Spleen (tissue), 11 donors: ENCODE results near the gene AGPAT4. TPM values are rescaled to one million over a fixed set of nuclear protein-coding genes. Genes with fewer than 3 reads are reported as not detected.

Experiments used
- DNase-seq: peaks from one replicate; pipeline ENCODE4 v3.0.0-alpha.2; 2020
- H3K27ac ChIP-seq, 8 donors: fragments of 200-600 bp; sonication (generic) in 7 of 8; 1 replicate in 4 of 8; 2 replicates in 4 of 8; pipeline versions ENCODE4 v1.5.0 to v1.8.0; 2016 to 2021; ENCODE audit warnings: inconsistent platforms in 4 of 8, mild to moderate bottlenecking in 4 of 8, moderate library complexity in 1 of 8
- H3K27me3 ChIP-seq, 7 donors: fragments of 200-600 bp; sonication (generic) in 6 of 7; replicated peaks in 1 of 7; 1 replicate in 4 of 7; 2 replicates in 3 of 7; pipeline versions ENCODE4 v1.5.0 to v1.8.0; 2016 to 2021; ENCODE audit warnings: inconsistent platforms in 3 of 7, mild to moderate bottlenecking in 1 of 7
- H3K36me3 ChIP-seq, 6 donors: fragments of 200-600 bp; sonication (generic) in 5 of 6; 1 replicate in 4 of 6; 2 replicates in 2 of 6; pipeline versions ENCODE4 v1.5.0 to v1.8.0; 2016 to 2021; ENCODE audit warnings: inconsistent platforms in 2 of 6
- H3K4me1 ChIP-seq, 6 donors: fragments of 200-600 bp; sonication (generic) in 5 of 6; 1 replicate in 3 of 6; 2 replicates in 3 of 6; pipeline versions ENCODE4 v1.5.0 to v1.8.0; 2016 to 2021; ENCODE audit warnings: inconsistent platforms in 3 of 6
- H3K4me3 ChIP-seq, 8 donors: fragments of 200-600 bp; sonication (generic) in 7 of 8; 1 replicate in 4 of 8; 2 replicates in 4 of 8; pipeline versions ENCODE4 v1.5.0 to v1.8.0; 2016 to 2021; ENCODE audit warnings: inconsistent platforms in 4 of 8, mild to moderate bottlenecking in 4 of 8, moderate library complexity in 2 of 8
- H3K9me3 ChIP-seq, 8 donors: fragments of 200-600 bp; sonication (generic) in 7 of 8; 1 replicate in 4 of 8; 2 replicates in 4 of 8; pipeline versions ENCODE4 v1.5.0 to v1.8.0; 2016 to 2021; ENCODE audit warnings: inconsistent platforms in 4 of 8
- POLR2A ChIP-seq, 3 donors: fragments of 450-650 bp; IDR thresholded peaks; one replicate each; pipeline ENCODE4 v1.5.1; 2017; ENCODE audit warnings: antibody characterized with exemption in 3 of 3, mild to moderate bottlenecking in 1 of 3
- POLR2AphosphoS5 ChIP-seq, 3 donors: sonication (generic); formaldehyde crosslinking; IDR thresholded peaks; one replicate each; pipeline ENCODE4 v1.5.1; 2017; ENCODE audit warnings: antibody characterized with exemption in 3 of 3
- WGBS, 5 donors: extraction: QIAGEN DNeasy Blood & Tissue Kit in 3 of 5; methylation state at CpG; one replicate each; pipeline versions ENCODE4 v1.1.5 to v1.1.7; 2013 to 2018; 5-methylcytosine and 5-hydroxymethylcytosine counted together
- intact Hi-C: fragments of 100-400 bp; cut with DNase I; formaldehyde crosslinking; loops from one replicate; pipeline ENCODE4 v1.15.0; 2023; ENCODE audit warnings: low total_unique reads
- polyA plus RNA-seq, 3 donors: library from polyadenylated mRNA; stranded (reverse); fragments of 200-250 nt; gene quantifications; one replicate each; pipeline ENCODE4 v1.2.1, GENCODE V29; 2013
- total RNA-seq, 7 donors: library from RNA; depleted of rRNA in 3 of 7; stranded (reverse); fragments of >200 nt in 3 of 7; fragmentation: NEBNext Ultra II Directional in 4 of 7; extraction: Animal tissue kit (Norgen Biotek cat#: 25700) in 4 of 7; gene quantifications; one replicate each; pipeline versions ENCODE4 v1.1.0 to v1.2.1, GENCODE V29; 2016 to 2021
- TF ChIP-seq, protein P1 (sequence below), 11 experiments: fragments of 200-600 bp in 7 of 11; fragments of 450-650 bp in 4 of 11; sonication (generic) in 4 of 11; IDR thresholded peaks in 8 of 11; conservative IDR thresholded peaks in 3 of 11; 1 replicate in 7 of 11; 2 replicates in 4 of 11; pipeline versions ENCODE4 v1.4.0 to v1.8.0; 2016 to 2021; ENCODE audit warnings: antibody characterized with exemption in 11 of 11, inconsistent platforms in 4 of 11, mild to moderate bottlenecking in 1 of 11
- donor health status: healthy with polysubstance abuse.
- donor health status: DM: no; HTN: no; CAD: no; lungs with moderate emphysema.
- donor health status: DM: no; HTN: no; CAD: no.
- donor health status: Bipolar disorder and iron deficiency.
- donor health status: healthy.
- donor health status: DM: no; HTN: no; CAD: no.
- donor health status: DM: yes; HTN: yes; CAD: no.

The AGPAT4 gene
- total and polyA plus RNA-seq, 10 donors: 0.80 to 16.8 (median 8.4) TPM

DNA sequence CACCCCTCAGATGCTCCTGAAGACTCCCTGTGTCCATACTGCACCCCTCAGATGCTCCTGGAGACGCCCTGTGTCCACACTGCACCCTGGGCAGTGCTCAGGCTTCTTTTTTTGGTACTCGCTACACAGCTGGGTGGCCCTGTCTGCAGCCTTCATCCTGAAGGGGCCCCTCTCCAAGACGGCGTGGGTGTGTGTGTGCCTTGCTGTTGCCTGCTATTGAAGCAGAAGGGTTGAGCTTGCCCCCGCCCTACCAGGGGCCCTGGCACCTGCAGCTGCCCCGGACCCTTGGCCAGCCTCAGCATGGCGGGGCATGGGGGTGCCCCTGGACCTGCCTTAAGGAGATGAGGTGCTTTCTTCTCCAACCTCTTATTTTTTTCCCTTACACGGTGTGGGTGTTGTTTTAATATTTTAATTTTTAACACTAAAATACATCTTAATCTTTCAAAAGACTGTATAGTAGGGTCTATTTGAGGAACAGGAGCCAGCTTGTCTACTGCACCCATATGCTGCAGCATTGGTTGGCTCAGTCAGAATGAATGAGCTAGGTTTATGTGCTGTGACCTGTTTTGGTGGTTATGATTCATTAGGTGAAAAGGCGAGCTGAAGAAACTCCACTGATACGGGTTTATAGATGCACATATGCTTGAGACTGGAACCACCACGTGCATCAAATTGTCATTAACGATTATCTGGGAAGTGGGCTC is 135.9 kb downstream of the AGPAT4 start:
- intact Hi-C loops: no loop called here
- H3K27me3 ChIP-seq: no peaks in the 10 kb centered on the region

DNA sequence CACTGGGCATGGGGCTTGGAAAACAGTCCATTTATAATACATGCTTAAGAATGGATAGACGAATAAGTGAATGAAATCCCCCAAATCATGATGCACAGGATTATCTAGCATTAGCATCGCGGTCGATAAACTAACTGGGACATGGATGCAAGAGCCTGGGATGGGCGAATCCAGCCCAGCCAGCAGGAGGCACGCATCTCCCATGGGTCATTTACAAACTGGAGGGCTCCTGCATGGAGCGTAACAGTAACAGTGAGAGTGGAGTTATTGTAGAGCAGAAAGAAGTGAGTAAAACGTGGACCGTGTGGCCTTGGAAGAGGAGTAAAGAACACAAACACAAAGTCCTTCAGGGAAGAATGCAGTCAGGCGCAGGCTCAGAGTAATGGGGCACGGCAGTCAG is 136.5 kb downstream of the AGPAT4 start:
- WGBS, 5 donors: 93 to 97% (median 96%) methylated on average over 11 of the region's 11 CpGs
- Histone ChIP-seq H3K9me3 (no peaks in the 10 kb centered on the region), H3K36me3 (peaks cover 0 to 77% (median 6%) of the 10 kb centered on the region in 6 donors), H3K27me3 (no peaks in the 10 kb centered on the region), H3K4me1 (peaks cover 0 to 13% (median 0%) of the 10 kb centered on the region in 6 donors), H3K27ac (no peak overlapping the region), H3K4me3 (no peak overlapping the region)
- no peak for DNase-seq
- TF ChIP-seq POLR2A (IDR thresholded peaks at IDR 0.05) (no peak), POLR2AphosphoS5 (IDR thresholded peaks at IDR 0.05) (no peak)
- TF ChIP-seq, protein P1, sequence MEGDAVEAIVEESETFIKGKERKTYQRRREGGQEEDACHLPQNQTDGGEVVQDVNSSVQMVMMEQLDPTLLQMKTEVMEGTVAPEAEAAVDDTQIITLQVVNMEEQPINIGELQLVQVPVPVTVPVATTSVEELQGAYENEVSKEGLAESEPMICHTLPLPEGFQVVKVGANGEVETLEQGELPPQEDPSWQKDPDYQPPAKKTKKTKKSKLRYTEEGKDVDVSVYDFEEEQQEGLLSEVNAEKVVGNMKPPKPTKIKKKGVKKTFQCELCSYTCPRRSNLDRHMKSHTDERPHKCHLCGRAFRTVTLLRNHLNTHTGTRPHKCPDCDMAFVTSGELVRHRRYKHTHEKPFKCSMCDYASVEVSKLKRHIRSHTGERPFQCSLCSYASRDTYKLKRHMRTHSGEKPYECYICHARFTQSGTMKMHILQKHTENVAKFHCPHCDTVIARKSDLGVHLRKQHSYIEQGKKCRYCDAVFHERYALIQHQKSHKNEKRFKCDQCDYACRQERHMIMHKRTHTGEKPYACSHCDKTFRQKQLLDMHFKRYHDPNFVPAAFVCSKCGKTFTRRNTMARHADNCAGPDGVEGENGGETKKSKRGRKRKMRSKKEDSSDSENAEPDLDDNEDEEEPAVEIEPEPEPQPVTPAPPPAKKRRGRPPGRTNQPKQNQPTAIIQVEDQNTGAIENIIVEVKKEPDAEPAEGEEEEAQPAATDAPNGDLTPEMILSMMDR (IDR thresholded peaks at IDR 0.05 in 8 of 11, conservative IDR thresholded peaks at IDR 0.05 in 3 of 11): no peak
- intact Hi-C loops: no loop called here

More for the DNA sequence above, 135.9 kb downstream of the AGPAT4 start:
- H3K27ac ChIP-seq: no peak overlapping the region
- DNase-seq: no peak
- H3K36me3 ChIP-seq: peaks cover 0 to 77% (median 6%) of the 10 kb centered on the region in 6 donors
- H3K4me3 ChIP-seq: no peak overlapping the region
- peaks cover 0 to 13% (median 0%) of the 10 kb centered on the region in 6 donors for H3K4me1 ChIP-seq
- 88 to 98% (median 93%) methylated on average over 12 of the region's 12 CpGs for WGBS, 5 donors
- H3K9me3 ChIP-seq: no peaks in the 10 kb centered on the region
- TF ChIP-seq, protein P1 (IDR thresholded peaks at IDR 0.05 in 8 of 11, conservative IDR thresholded peaks at IDR 0.05 in 3 of 11): no peak
- TF ChIP-seq POLR2AphosphoS5 (IDR thresholded peaks at IDR 0.05): peak in 1 of 3 donors; percentile 41
- TF ChIP-seq POLR2A (IDR thresholded peaks at IDR 0.05): no peak

DNA sequence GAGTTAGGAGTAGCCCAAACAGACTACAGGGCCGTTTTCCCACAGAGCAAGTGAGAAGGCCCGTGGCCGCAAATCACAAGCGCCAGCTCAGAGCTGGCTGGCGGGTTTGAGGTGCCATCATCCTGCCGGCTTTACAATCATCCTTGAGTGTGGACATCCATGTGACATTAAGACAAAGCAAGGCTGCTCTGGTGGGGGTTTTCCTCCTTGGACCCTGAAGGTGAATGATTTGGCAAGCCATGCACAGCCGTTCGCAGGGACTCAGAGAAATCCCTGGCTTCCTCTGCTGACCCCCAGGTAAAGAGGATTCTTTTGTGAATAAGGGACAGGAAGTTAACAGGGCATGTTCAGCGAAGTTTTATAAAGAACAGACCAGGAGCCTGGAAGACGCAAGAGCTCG is 137.2 kb downstream of the AGPAT4 start:
- no peak for DNase-seq
- TF ChIP-seq POLR2A (IDR thresholded peaks at IDR 0.05) (no peak), POLR2AphosphoS5 (IDR thresholded peaks at IDR 0.05) (no peak)
- TF ChIP-seq, protein P1 (IDR thresholded peaks at IDR 0.05 in 8 of 11, conservative IDR thresholded peaks at IDR 0.05 in 3 of 11): no peak
- intact Hi-C loops: no loop called here
- Histone ChIP-seq H3K27ac (no peak overlapping the region), H3K27me3 (no peaks in the 10 kb centered on the region), H3K4me3 (no peak overlapping the region), H3K4me1 (peaks cover 0 to 13% (median 0%) of the 10 kb centered on the region in 6 donors), H3K9me3 (no peaks in the 10 kb centered on the region), H3K36me3 (peaks cover 0 to 77% (median 6%) of the 10 kb centered on the region in 6 donors)
- WGBS, 5 donors: 85 to 95% (median 92%) methylated on average over 7 to 11 of the region's 11 CpGs
